AG10803 (cell line): ENCODE data around the gene CYRIA.

Experiments used
- DNase-seq: peaks from one replicate; pipeline ENCODE4 v3.0.0; 2010; ENCODE audit warnings: low read depth
- H3K4me3 ChIP-seq: 2 replicates; pipeline ENCODE4 v1.5.1; 2011; ENCODE audit warnings: mild to moderate bottlenecking, low read length, control low read depth
- CTCF ChIP-seq: conservative IDR thresholded peaks from 2 replicates; pipeline ENCODE4 v1.5.1; 2011; ENCODE audit warnings: mild to moderate bottlenecking, low read length, control low read depth, inconsistent platforms

The CYRIA gene

GRCh38 chr2:16624436-16624780 lies 41.2 kb downstream of the CYRIA start:
- no peak overlapping the region for H3K4me3 ChIP-seq
- no peak for TF ChIP-seq CTCF
- no peak for DNase-seq

GRCh38 chr2:16623564-16624435 lies 41.8 kb downstream of the CYRIA start:
- no peak for DNase-seq
- TF ChIP-seq CTCF: no peak
- no peak overlapping the region for H3K4me3 ChIP-seq

GRCh38 chr2:16623031-16623430 lies 42.6 kb downstream of the CYRIA start:
- H3K4me3 ChIP-seq: no peak overlapping the region
- TF ChIP-seq CTCF: no peak
- peak; percentile 39 for DNase-seq

GRCh38 chr2:16622399-16622968 lies 43.1 kb downstream of the CYRIA start:
- no peak for TF ChIP-seq CTCF
- H3K4me3 ChIP-seq: no peak overlapping the region
- no peak for DNase-seq

- H3K4me3 ChIP-seq: no peak overlapping the region
- no peak for TF ChIP-seq CTCF
- DNase-seq: no peak
These were observed 44.3 kb downstream of the CYRIA start for GRCh38 chr2:16621316-16621715.

GRCh38 chr2:16620590-16620989 lies 45.0 kb downstream of the CYRIA start:
- TF ChIP-seq CTCF: no peak
- no peak for DNase-seq

More at GRCh38 chr2:16620590-16620989, 45.0 kb downstream of the CYRIA start:
- H3K4me3 ChIP-seq: no peak overlapping the region
